ENCODE results near the gene COASY.

- no peak for TF ChIP-seq POLR2A (IDR thresholded peaks at IDR 0.05)
- no peak for TF ChIP-seq CTCF (IDR thresholded peaks at IDR 0.05 in 8 of 11, conservative IDR thresholded peaks at IDR 0.05 in 3 of 11)
- TF ChIP-seq POLR2AphosphoS5 (IDR thresholded peaks at IDR 0.05) = no peak
Measured at GRCh38 chr17:42559075-42559474, 2.9 kb upstream of the COASY start.

All from spleen (tissue), 7 donors.